Lower leg skin (tissue), 4 donors: ENCODE measurements around the gene DNAJC8. TPM values are rescaled to one million over a fixed set of nuclear protein-coding genes. Genes with fewer than 3 reads are reported as not detected.

ENCODE experiments used
- DNase-seq, 2 donors: peaks; one replicate each; pipeline ENCODE4 v3.0.0-alpha.2; 2019; ENCODE audit warnings: low spot score in 2 of 2
- H3K4me3 ChIP-seq: fragments of 200-600 bp; sonication (generic); 2 replicates; pipeline ENCODE4 v1.5.1; 2017; ENCODE audit warnings: mild to moderate bottlenecking, low read depth; ENCODE audit not compliant: poor library complexity, severe bottlenecking
- POLR2A ChIP-seq, 2 donors: fragments of 450-650 bp; IDR thresholded peaks; one replicate each; pipeline ENCODE4 v1.6.1; 2016 to 2017; ENCODE audit warnings: antibody characterized with exemption in 2 of 2, mild to moderate bottlenecking in 1 of 2, moderate library complexity in 1 of 2
- WGBS, 2 donors: methylation state at CpG; one replicate each; pipeline ENCODE4 v1.1.5; 2018; 5-methylcytosine and 5-hydroxymethylcytosine counted together
- intact Hi-C: fragments of 100-400 bp; cut with DNase I; formaldehyde crosslinking; loops from one replicate; pipeline ENCODE4 v1.15.0; 2023; ENCODE audit warnings: low total_unique reads
- total RNA-seq, 4 donors: library from RNA; depleted of rRNA; stranded (reverse); fragments of >200 nt; gene quantifications; one replicate each; pipeline ENCODE4 v1.1.0, GENCODE V29; 2016
- TF ChIP-seq, protein P1 (sequence below), 3 donors: fragments of 450-650 bp; IDR thresholded peaks; one replicate each; pipeline ENCODE4 v1.5.1; 2016; ENCODE audit warnings: antibody characterized with exemption in 3 of 3, mild to moderate bottlenecking in 3 of 3, moderate library complexity in 2 of 3

DNAJC8 gene
- total RNA-seq, 4 donors from 2014 or later = 33.5 to 40.4 (median 35.3) TPM

DNA sequence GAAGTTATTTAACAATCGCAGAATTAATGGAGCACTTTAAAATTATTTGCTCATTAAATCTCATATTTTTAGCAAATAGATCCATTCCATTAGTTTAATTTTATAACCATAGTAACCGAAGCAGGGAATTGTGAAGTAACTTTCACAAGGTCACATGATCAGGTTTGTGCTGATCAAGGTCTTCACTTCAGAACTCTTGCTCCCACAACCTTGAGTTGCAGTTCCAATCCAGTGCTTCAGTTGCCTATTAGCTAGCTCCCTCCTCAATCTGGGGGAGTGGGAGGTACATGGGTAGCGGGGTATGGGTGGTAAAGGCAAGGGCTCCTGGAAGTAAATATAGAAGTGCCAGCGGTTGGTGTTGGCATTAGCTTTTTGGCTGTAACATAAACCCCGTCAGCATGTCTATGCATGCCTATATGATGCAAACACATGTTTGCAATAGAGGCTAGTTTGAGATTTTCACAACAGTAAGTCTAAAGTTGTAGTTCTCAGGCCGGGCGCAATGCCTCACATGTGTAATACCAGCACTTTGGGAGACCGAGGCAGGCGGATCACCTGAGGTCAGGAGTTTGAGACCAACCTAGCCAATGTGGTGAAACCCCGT lies 8.9 kb upstream of the DNAJC8 start:
- 62 to 65% methylated on average over 10 of the region's 10 CpGs for WGBS, 2 donors
- TF ChIP-seq, protein P1, sequence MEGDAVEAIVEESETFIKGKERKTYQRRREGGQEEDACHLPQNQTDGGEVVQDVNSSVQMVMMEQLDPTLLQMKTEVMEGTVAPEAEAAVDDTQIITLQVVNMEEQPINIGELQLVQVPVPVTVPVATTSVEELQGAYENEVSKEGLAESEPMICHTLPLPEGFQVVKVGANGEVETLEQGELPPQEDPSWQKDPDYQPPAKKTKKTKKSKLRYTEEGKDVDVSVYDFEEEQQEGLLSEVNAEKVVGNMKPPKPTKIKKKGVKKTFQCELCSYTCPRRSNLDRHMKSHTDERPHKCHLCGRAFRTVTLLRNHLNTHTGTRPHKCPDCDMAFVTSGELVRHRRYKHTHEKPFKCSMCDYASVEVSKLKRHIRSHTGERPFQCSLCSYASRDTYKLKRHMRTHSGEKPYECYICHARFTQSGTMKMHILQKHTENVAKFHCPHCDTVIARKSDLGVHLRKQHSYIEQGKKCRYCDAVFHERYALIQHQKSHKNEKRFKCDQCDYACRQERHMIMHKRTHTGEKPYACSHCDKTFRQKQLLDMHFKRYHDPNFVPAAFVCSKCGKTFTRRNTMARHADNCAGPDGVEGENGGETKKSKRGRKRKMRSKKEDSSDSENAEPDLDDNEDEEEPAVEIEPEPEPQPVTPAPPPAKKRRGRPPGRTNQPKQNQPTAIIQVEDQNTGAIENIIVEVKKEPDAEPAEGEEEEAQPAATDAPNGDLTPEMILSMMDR (IDR thresholded peaks at IDR 0.05) = no peak
- no peak for TF ChIP-seq POLR2A (IDR thresholded peaks at IDR 0.05)
- intact Hi-C loops = no loop called here
- DNase-seq = no peak
- no peak overlapping the region for H3K4me3 ChIP-seq

DNA sequence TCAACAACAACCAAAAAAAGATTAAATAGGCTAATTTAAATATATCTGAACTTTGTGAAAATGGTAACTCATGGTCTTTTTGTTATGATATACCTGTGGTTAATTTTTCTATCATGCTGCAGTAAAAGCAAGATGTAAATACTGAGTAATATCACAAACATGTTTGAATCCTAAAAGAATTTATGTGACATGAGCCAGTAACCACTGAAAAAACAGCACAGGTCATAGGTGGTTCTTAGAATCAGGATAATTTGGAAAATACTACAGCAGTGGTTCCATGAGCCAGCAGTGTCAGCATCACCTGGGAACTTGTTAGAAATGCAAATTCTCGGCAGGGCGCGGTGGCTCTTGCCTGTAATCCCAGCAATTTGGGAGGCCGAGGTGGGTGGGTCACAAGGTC lies 7.2 kb upstream of the DNAJC8 start:
- DNase-seq = no peak
- TF ChIP-seq, protein P1 (IDR thresholded peaks at IDR 0.05) = no peak
- TF ChIP-seq POLR2A (IDR thresholded peaks at IDR 0.05) = no peak
- intact Hi-C loops = no loop called here
- 92 to 93% methylated on average over 4 of the region's 4 CpGs for WGBS, 2 donors
- H3K4me3 ChIP-seq = no peak overlapping the region

DNA sequence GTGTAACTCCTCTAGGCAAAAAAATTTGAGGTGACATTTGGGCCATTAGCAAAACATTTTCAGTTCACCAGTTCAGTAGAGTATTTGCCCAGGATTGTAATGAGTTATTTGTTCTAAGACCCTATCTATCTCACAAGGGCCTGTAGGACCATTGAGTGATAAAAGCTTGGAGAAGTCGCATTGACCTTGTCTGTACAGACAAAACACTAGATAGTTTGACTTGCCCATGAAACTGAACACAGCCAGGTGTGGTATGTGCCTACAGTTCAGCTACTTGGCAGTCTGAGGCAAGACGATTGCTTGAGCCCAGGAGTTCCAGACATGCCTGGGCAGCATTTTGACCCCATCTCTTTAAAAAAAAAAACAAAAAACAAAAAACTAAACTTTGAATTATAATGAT lies 6.2 kb upstream of the DNAJC8 start:
- DNase-seq = no peak
- TF ChIP-seq, protein P1 (IDR thresholded peaks at IDR 0.05) = no peak
- no peak for TF ChIP-seq POLR2A (IDR thresholded peaks at IDR 0.05)
- intact Hi-C loops = no loop called here
- 51 to 61% methylated on average over 2 of the region's 2 CpGs for WGBS, 2 donors
- no peak overlapping the region for H3K4me3 ChIP-seq

DNA sequence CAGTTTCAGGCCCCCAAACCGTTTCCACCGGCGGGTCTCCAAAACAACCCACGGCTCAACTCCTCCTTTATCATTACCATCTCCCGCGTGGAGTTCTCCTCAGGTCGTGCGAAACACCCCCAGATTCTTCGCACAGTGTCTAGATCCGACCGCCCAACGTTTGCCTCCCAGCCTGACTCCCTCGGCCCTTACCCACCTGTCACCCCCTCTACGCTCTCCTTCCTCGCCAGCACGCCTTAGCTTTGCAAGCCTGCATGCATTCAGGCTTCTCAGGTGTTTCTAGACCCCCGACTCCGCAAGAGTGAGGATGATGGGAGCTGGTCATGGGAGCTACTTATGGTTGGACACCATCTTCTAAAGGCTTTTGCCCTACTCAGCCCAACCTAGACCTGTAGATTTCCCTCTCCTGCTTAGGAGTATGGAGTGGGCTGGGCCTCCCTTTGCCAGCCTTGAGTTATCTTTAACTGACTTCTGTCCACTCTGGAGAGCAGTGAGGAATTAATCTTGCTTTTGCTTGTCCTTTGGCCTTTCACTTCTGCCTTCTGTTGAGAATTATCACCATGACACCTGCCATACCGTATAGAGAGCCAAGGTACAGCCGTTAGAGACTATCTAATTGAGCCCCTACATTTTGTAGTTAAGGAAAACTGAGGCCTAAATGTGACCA lies 4.0 kb upstream of the DNAJC8 start:
- H3K4me3 ChIP-seq = peak overlapping the region; percentile 86
- no peak for DNase-seq
- TF ChIP-seq, protein P1 (IDR thresholded peaks at IDR 0.05) = no peak
- no peak for TF ChIP-seq POLR2A (IDR thresholded peaks at IDR 0.05)
- 11 to 12% methylated on average over 20 of the region's 20 CpGs for WGBS, 2 donors
- intact Hi-C loops = no loop called here

DNA sequence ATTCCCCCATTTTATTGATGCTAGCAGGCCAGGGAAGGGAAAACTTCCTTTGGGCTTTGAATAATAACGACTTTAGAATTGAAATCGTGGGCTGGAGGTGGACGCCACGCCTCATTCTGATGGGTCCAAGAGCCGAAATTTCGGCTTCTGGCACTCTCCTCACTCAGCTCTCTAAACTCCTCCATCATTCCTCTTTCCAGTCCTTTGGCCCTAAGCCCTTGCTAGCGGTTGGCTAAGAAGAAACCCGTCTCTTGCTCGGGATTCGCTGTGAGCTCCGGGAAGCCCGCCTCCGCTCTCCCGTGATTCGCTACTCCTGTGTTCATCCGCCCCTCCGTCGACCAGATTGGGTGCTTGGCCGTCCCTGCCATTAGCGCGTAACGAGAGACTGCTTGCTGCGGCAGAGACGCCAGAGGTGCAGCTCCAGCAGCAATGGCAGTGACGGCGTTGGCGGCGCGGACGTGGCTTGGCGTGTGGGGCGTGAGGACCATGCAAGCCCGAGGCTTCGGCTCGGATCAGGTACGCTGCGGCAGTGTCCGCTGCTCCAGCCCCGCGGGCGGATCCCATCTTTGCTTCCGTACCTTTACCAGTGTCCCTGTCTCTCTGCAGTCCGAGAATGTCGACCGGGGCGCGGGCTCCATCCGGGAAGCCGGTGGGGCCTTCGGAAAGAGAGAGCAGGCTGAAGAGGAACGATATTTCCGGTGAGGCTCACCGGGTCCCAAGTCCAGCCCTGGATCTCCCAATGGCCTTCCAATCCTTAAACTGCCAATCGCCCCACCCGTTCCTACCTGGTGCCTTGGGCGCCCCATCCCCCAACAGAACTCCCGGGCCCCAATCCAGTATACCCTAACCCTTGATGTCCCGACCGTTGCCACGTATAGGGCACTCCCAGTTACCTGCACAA lies 3.2 kb upstream of the DNAJC8 start, which contains the start of gene ATP5IF1:
Gene ATP5IF1 (plus strand): TSS at position 370 of the 901 bp plus-strand sequence. CDS start 60 bp downstream, at position 430.
- TF ChIP-seq POLR2A (IDR thresholded peaks at IDR 0.05) = peak in 1 of 2 donors; percentile 12
- TF ChIP-seq, protein P1 (IDR thresholded peaks at IDR 0.05) = no peak
- DNase-seq = peak; percentile 98 to 99
- 0% methylated on average over 56 to 59 of the region's 60 CpGs for WGBS, 2 donors
- peak within 1 kb of the TSS; percentile 86 for H3K4me3 ChIP-seq
- intact Hi-C loops = no loop called here
